ENCODE results near the gene RNF225.

RNF225 gene

DNA sequence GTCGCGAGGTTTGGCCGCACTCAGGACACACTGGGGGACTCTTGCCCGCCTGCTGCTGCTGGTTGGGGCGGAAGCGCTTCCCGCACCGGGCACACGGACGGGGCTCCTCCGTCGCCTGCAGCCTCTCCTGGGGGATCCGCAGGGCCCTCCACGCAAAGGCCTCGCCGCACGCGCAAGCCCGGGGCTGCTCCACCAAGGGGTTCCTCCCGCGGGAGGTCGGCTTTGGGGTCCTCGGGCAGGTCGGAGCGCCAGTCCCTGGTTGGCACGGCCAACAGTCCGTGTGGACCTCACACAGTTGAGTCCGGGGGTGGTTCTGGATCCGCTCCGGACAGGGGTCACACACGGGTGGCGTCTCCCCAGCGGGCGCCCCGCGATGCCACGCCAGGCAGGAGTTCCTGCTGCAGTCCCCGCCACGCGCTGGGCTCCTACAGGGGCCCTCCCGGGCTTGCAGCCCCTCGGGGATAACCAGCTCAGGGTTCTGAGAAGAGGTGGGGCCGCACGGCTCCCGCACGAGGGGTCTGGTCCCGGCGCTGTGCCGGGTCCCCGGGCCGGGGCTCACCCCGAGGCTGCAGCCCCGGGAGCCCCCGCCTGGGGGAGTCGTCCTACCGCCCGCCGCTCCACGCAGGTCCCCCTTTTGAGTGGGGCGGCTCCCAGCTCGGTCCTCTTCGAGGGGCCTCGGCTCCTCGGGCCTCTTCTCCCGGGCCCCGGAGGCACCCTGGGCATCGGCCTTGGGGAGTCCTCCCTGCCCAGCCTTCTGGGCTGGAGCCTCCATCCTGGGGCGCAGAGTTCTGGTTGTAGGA, 26.7 kb upstream of the RNF225 start:
- ATAC-seq: no peak
- TF ChIP-seq ZFP30 (CRISPR knock-in tag; IDR thresholded peaks at IDR 0.05) (no peak), ESRRG (CRISPR knock-in tag; IDR thresholded peaks at IDR 0.05) (no peak), ZNF565 (CRISPR knock-in tag; conservative IDR thresholded peaks at IDR 0.05; ENCODE audit: low read depth) (no peak), GLIS3 (CRISPR knock-in tag; IDR thresholded peaks at IDR 0.05) (no peak), CSDC2 (CRISPR knock-in tag; IDR thresholded peaks at IDR 0.05) (no peak), ZC3H10 (CRISPR knock-in tag; IDR thresholded peaks at IDR 0.05) (no peak), ISL1 (CRISPR knock-in tag; IDR thresholded peaks at IDR 0.05) (no peak), ARNTL (CRISPR knock-in tag; IDR thresholded peaks at IDR 0.05; ENCODE audit: borderline replicate concordance, low read depth) (no peak), BACH2 (CRISPR knock-in tag; IDR thresholded peaks at IDR 0.05; ENCODE audit: borderline replicate concordance) (no peak), ZNF8 (CRISPR knock-in tag; IDR thresholded peaks at IDR 0.05) (no peak), RARB (CRISPR knock-in tag; IDR thresholded peaks at IDR 0.05) (no peak), ZNF70 (CRISPR knock-in tag; IDR thresholded peaks at IDR 0.05) (no peak), TCF4 (CRISPR knock-in tag; IDR thresholded peaks at IDR 0.05; ENCODE audit: borderline replicate concordance) (no peak), ZFP3 (CRISPR knock-in tag; IDR thresholded peaks at IDR 0.05) (no peak), SNAI2 (CRISPR knock-in tag; IDR thresholded peaks at IDR 0.05) (no peak), TOX (CRISPR knock-in tag; IDR thresholded peaks at IDR 0.05; ENCODE audit: borderline replicate concordance) (no peak)
- TF ChIP-seq, protein P1, sequence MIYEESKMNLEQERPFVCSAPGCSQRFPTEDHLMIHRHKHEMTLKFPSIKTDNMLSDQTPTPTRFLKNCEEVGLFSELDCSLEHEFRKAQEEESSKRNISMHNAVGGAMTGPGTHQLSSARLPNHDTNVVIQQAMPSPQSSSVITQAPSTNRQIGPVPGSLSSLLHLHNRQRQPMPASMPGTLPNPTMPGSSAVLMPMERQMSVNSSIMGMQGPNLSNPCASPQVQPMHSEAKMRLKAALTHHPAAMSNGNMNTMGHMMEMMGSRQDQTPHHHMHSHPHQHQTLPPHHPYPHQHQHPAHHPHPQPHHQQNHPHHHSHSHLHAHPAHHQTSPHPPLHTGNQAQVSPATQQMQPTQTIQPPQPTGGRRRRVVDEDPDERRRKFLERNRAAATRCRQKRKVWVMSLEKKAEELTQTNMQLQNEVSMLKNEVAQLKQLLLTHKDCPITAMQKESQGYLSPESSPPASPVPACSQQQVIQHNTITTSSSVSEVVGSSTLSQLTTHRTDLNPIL (CRISPR knock-in tag; IDR thresholded peaks at IDR 0.05; ENCODE audit: low read depth): no peak
- TF ChIP-seq, protein P2, sequence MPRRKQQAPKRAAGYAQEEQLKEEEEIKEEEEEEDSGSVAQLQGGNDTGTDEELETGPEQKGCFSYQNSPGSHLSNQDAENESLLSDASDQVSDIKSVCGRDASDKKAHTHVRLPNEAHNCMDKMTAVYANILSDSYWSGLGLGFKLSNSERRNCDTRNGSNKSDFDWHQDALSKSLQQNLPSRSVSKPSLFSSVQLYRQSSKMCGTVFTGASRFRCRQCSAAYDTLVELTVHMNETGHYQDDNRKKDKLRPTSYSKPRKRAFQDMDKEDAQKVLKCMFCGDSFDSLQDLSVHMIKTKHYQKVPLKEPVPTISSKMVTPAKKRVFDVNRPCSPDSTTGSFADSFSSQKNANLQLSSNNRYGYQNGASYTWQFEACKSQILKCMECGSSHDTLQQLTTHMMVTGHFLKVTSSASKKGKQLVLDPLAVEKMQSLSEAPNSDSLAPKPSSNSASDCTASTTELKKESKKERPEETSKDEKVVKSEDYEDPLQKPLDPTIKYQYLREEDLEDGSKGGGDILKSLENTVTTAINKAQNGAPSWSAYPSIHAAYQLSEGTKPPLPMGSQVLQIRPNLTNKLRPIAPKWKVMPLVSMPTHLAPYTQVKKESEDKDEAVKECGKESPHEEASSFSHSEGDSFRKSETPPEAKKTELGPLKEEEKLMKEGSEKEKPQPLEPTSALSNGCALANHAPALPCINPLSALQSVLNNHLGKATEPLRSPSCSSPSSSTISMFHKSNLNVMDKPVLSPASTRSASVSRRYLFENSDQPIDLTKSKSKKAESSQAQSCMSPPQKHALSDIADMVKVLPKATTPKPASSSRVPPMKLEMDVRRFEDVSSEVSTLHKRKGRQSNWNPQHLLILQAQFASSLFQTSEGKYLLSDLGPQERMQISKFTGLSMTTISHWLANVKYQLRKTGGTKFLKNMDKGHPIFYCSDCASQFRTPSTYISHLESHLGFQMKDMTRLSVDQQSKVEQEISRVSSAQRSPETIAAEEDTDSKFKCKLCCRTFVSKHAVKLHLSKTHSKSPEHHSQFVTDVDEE (CRISPR knock-in tag; IDR thresholded peaks at IDR 0.05): no peak
- TF ChIP-seq, protein P3, sequence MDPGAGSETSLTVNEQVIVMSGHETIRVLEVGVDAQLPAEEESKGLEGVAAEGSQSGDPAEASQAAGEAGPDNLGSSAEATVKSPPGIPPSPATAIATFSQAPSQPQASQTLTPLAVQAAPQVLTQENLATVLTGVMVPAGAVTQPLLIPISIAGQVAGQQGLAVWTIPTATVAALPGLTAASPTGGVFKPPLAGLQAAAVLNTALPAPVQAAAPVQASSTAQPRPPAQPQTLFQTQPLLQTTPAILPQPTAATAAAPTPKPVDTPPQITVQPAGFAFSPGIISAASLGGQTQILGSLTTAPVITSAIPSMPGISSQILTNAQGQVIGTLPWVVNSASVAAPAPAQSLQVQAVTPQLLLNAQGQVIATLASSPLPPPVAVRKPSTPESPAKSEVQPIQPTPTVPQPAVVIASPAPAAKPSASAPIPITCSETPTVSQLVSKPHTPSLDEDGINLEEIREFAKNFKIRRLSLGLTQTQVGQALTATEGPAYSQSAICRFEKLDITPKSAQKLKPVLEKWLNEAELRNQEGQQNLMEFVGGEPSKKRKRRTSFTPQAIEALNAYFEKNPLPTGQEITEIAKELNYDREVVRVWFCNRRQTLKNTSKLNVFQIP (CRISPR knock-in tag; IDR thresholded peaks at IDR 0.05; ENCODE audit: borderline replicate concordance, low read depth): no peak

DNA sequence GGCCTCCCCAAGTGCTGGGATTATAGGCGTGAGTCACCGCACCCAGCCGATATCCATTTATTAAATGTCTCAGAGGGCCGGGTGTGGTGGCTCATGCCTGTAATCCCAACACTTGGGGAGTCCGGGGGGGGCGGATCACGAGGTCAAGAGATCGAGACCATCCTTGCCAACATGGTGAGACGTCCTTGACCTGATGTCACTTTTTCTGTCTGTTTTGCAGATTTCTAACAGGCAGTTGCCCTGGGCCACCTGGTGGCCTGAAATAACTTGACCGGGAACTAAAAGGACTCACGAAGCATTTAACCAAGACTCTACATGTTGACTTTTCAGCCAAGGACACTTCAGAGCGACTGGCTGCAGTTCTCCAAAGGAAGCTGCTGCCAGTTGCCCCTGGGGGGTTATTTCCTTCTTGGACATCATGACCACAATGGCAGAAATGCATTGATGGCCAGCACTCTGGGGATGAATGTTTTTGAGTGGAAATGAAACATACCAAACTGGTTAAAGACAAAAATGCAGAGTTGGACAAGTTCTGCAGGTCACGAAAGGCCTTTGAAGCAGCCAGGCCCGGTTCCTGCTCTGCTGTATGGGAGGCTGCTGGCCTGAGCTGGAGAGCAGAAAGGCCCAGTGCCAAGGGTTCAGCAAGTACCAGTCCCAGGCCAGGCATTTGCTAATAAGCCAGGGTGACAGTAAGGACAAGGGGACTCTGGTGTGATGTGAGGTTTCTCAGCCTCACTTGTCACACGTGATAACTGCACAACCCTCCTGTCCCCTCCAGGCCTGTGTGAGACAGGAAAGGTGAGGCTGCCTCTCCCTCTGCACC, 22.9 kb upstream of the RNF225 start:
- ATAC-seq: no peak
- TF ChIP-seq ISL1 (CRISPR knock-in tag; IDR thresholded peaks at IDR 0.05) (no peak), OSR1 (CRISPR knock-in tag; IDR thresholded peaks at IDR 0.05) (no peak), ZNF8 (CRISPR knock-in tag; IDR thresholded peaks at IDR 0.05) (no peak), ZC3H10 (CRISPR knock-in tag; IDR thresholded peaks at IDR 0.05) (no peak), ZFP30 (CRISPR knock-in tag; IDR thresholded peaks at IDR 0.05) (no peak), ARNTL (CRISPR knock-in tag; IDR thresholded peaks at IDR 0.05; ENCODE audit: borderline replicate concordance, low read depth) (no peak), TOX (CRISPR knock-in tag; IDR thresholded peaks at IDR 0.05; ENCODE audit: borderline replicate concordance) (no peak), ZFP3 (CRISPR knock-in tag; IDR thresholded peaks at IDR 0.05) (no peak)
- TF ChIP-seq, protein P3 (CRISPR knock-in tag; IDR thresholded peaks at IDR 0.05; ENCODE audit: borderline replicate concordance, low read depth): no peak
- TF ChIP-seq, protein P2 (CRISPR knock-in tag; IDR thresholded peaks at IDR 0.05): no peak
- TF ChIP-seq, protein P4, sequence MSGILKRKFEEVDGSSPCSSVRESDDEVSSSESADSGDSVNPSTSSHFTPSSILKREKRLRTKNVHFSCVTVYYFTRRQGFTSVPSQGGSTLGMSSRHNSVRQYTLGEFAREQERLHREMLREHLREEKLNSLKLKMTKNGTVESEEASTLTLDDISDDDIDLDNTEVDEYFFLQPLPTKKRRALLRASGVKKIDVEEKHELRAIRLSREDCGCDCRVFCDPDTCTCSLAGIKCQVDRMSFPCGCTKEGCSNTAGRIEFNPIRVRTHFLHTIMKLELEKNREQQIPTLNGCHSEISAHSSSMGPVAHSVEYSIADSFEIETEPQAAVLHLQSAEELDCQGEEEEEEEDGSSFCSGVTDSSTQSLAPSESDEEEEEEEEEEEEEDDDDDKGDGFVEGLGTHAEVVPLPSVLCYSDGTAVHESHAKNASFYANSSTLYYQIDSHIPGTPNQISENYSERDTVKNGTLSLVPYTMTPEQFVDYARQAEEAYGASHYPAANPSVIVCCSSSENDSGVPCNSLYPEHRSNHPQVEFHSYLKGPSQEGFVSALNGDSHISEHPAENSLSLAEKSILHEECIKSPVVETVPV (CRISPR knock-in tag; IDR thresholded peaks at IDR 0.05): no peak
